Esophagus muscularis mucosa (tissue), 4 donors: ENCODE data around the gene LDLRAD2.
A peak's percentile ranks its signal among the peaks of the same experiment; 100 is the strongest.

ENCODE experiments used
- CTCF ChIP-seq, 3 experiments: fragments of 200-600 bp in 2 of 3; fragments of 450-650 bp in 1 of 3; sonication (generic) in 2 of 3; IDR thresholded peaks; one replicate each; pipeline ENCODE4 v1.5.1; 2017 to 2019; ENCODE audit warnings: antibody characterized with exemption in 3 of 3, mild to moderate bottlenecking in 2 of 3, moderate library complexity in 1 of 3
- EP300 ChIP-seq: sonication (generic); formaldehyde crosslinking; IDR thresholded peaks from one replicate; pipeline ENCODE4 v1.6.1; 2017; ENCODE audit warnings: antibody characterized with exemption
- POLR2A ChIP-seq: fragments of 450-650 bp; IDR thresholded peaks from one replicate; pipeline ENCODE4 v1.6.1; 2017; ENCODE audit warnings: antibody characterized with exemption, moderate library complexity, mild to moderate bottlenecking, low read depth
- POLR2AphosphoS5 ChIP-seq, 2 donors: sonication (generic); formaldehyde crosslinking; IDR thresholded peaks; one replicate each; pipeline ENCODE4 v1.6.1; 2017; ENCODE audit warnings: antibody characterized with exemption in 2 of 2

- TF ChIP-seq CTCF (IDR thresholded peaks at IDR 0.05) = no peak
- no peak for TF ChIP-seq POLR2A
- TF ChIP-seq POLR2AphosphoS5 (IDR thresholded peaks at IDR 0.05) = peak in 1 of 2 donors; percentile 11
- TF ChIP-seq EP300 = no peak
Measured at GRCh38 chr1:21849909-21850576, 38.0 kb downstream of the LDLRAD2 start.
